OCI-LY7 (cell line): ENCODE data around the gene CCDC148.

Experiments used
- CTCF ChIP-seq: fragments of 200-600 bp; sonication (generic); conservative IDR thresholded peaks from 2 replicates; pipeline ENCODE4 v1.5.1; 2014; ENCODE audit warnings: mild to moderate bottlenecking, antibody characterized with exemption, low read length, moderate library complexity, mixed read lengths
- EZH2phosphoT487 ChIP-seq: fragments of 200-600 bp; sonication (generic); IDR thresholded peaks from 2 replicates; pipeline ENCODE4 v1.6.1; 2018; ENCODE audit warnings: low read depth, borderline replicate concordance, mild to moderate bottlenecking, mixed run types, antibody characterized with exemption, low read length, moderate library complexity, mixed read lengths

- no peak for TF ChIP-seq CTCF
- no peak for TF ChIP-seq EZH2phosphoT487
These were observed 32.1 kb upstream of the CCDC148 start for GRCh38 chr2:158488442-158489216.
